Measurements from ENCODE around the gene RABL6.
"Not testable (repeated sequence)": the region's sequence is repeated elsewhere in the genome, so short reads cannot be mapped to it uniquely, and the experiment has no call there.

The RABL6 gene

GRCh38 chr9:136837146-136837855 is 29.6 kb downstream of the RABL6 start:
- DNase-seq: no peak

- DNase-seq: not testable (repeated sequence)
These were observed 30.1 kb downstream of the RABL6 start for GRCh38 chr9:136837856-136838277.

- no peak for DNase-seq
These were observed 30.8 kb downstream of the RABL6 start for GRCh38 chr9:136838314-136839228.

- no peak for DNase-seq
These were observed 31.7 kb downstream of the RABL6 start for GRCh38 chr9:136839229-136840139.

DNA sequence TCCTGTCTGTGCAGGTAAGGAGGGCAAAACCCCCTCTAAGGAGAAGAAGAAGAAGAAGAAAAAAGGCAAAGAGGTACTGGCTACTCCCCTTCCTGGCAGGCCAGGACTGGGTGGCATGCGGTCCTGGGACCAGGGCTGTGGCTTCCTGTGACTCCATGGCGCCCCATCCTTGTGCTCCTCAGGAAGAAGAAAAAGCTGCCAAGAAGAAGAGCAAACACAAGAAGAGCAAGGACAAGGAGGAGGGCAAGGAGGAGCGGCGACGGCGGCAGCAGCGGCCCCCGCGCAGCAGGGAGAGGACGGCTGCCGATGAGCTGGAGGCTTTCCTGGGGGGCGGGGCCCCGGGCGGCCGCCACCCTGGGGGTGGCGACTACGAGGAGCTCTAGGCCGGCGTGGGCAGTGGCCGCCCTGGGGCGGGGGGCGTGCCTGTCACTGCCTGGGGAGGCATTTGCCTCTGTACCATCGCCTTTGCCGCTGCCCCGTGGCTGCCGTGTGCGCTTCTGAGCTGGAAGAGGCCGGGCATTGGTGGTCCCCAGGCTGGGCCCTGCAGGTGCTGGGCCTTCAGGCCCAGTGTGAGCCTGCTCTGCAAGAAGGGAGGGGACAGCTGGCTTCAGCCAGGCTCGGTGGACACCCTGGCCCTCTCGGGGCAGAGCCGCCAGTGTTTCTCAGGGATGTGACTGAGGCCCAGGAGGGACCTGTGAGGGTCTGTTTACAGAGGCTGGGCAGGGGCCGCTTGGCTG is 32.6 kb downstream of the RABL6 start:
- DNase-seq: no peak

- DNase-seq: peak; percentile 42
These were observed 33.3 kb downstream of the RABL6 start for GRCh38 chr9:136840877-136841645.

- DNase-seq: not testable (repeated sequence)
These were observed 34.1 kb downstream of the RABL6 start for GRCh38 chr9:136841646-136842379.

GRCh38 chr9:136842380-136842948 is 34.7 kb downstream of the RABL6 start, which contains the start of gene AJM1:
AJM1 (plus strand) TSS chr9:136842478; CDS start chr9:136844415, 1,937 bp downstream.
- DNase-seq: peak; percentile 68

- DNase-seq: not testable (repeated sequence)
These were observed 35.5 kb downstream of the RABL6 start for GRCh38 chr9:136843159-136843800.

- DNase-seq: not testable (repeated sequence)
These were observed 36.3 kb downstream of the RABL6 start for GRCh38 chr9:136843801-136844740.

DNA sequence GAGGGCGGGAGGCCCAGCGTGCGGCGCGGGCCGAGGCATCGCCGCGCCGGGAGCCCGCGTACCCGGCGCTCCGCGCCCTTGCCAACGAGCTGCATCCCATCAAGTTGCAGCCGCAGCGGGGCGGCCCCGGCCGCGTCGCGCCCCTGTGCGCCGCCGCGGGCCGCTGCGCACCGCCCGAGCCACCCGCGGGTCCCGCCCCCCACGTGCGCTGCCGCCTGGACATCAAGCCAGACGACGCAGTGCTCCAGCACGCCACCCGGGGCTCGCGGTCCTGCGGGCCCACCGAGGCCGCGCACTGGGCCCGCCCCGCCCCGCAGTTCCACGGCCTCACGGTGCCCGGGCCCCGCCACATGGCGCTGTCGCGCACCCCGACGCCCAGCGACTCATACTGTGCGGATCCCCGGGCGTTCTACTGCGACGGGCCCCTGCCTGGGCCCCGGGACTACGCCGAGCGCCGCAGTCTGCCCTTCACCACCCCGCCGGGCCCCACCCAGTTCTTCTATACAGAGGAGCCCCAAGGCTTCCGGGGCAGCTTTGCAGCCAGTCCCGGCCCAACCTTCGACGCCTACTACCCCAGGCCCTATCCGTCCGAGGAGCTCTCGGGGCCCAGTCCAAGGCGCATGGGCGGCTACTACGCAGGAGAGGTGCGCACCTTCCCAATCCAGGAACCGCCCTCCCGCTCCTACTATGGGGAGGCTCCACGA is 37.2 kb downstream of the RABL6 start:
- no peak for DNase-seq

DNA sequence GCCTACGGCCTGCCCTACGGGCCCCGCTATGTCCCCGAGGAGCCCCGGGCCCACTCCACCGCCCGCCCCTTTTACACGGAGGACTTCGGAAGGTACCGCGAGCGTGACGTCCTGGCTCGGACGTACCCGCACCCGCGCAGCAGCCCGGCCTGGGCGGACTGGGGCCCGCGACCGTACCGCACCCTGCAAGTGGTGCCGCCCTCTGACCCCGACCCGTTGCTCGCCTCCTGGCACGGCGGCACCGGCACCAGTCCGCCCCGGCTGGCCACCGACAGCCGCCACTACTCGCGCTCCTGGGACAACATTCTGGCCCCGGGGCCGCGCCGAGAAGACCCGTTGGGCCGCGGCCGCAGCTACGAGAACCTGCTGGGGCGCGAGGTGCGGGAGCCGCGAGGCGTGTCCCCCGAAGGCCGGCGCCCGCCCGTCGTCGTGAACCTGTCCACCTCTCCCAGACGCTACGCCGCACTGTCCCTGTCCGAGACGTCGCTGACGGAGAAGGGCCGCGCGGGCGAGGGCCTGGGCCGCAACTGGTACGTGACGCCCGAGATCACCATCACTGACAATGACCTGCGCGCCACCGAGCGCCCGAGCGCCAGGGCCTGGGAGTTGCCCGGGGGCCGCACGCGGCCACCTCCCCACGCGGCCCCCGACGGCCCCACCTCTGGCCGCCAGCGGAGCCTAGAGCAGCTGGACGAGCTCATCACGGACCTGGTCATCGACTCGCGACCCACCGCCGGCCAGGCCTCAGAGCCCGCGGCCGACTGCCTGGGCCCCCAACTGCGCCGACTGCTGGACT is 37.9 kb downstream of the RABL6 start:
- DNase-seq: no peak

GRCh38 chr9:136846376-136847087 is 38.8 kb downstream of the RABL6 start:
- DNase-seq: no peak

DNA sequence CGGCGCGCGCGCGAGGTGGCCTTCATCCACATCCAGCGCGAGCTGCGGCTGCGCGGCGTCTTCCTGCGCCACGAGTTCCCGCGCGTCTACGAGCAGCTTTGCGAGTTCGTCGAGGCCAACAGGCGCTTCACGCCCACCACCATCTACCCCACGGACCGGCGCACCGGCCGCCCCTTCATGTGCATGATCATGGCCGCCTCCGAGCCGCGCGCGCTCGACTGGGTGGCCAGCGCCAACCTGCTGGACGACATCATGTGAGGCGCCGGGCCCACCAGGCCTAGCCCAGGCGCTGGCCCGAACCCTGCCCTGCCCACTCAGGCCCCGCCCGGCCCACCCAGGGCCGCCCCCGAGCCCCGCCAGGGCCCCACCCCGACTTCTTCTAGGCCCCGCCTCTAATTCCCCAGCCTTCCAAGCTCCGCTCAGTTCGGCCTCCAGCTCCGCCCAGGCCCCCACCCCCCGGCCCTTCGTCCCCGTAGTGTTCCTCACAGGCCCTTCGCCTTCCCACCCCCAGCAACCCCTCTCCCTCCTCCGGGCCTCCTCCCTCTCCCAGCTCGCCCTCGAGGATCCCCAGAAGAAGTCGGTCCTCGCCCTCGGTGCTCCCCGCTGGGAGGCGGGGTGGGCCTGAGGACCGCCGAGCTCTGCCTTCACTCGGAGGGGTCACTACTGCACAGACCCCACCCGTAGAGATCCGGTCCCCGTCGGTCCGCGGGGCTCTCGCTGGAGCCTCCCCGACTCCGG is 39.5 kb downstream of the RABL6 start:
- peak; percentile 79 for DNase-seq

DNA sequence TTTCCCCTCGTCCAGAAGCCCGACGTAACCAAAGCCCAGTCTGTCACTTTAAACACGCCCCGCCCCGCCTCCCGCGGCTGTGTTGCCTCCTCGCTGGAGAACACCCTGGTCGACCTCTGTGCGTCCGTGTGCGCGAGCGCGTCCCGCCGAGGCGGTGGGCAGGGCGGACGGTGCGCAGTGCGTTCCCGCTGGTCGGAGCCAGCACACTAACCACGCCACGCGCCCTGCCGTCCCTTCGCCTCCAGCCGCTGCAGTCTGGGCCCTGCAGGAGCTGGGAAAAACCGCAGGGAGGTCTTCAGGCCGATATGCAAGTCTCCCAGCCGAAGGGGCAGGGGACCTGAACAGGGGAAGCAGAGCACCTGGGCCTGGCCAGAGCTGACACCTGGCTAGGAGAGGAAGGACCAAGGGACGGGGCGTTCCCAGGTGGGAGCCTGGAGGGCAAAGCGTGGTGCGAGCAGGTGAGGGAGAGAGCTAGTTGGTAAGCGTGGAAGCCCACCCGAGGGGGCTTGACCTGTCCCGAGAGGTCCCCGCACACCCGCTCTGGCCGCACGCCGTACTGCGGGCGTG is 40.2 kb downstream of the RABL6 start:
- DNase-seq: peak; percentile 82

All from fibroblast of skin of abdomen (primary cell).